Liver (tissue), 9 donors: ENCODE data around the gene DMD. TPM values are rescaled to one million over a fixed set of nuclear protein-coding genes. Genes with fewer than 3 reads are reported as not detected.

Source experiments
- DNase-seq: peaks from one replicate; pipeline ENCODE4 v3.0.0-alpha.2; 2017; ENCODE audit warnings: low spot score
- H3K27ac ChIP-seq, 2 donors: one replicate each; pipeline ENCODE4 v1.7.0; 2013; ENCODE audit warnings: inconsistent platforms in 2 of 2, low read length in 2 of 2, control low read depth in 1 of 2, low read depth in 1 of 2, mild to moderate bottlenecking in 1 of 2
- H3K27me3 ChIP-seq, 4 donors: one replicate each; pipeline versions ENCODE4 v1.6.1 to v1.7.0; 2013; ENCODE audit warnings: low read length in 3 of 4, inconsistent platforms in 1 of 4, mild to moderate bottlenecking in 1 of 4, moderate library complexity in 1 of 4; ENCODE audit not compliant: control insufficient read depth in 4 of 4, insufficient read depth in 4 of 4
- H3K36me3 ChIP-seq, 4 donors: one replicate each; pipeline versions ENCODE4 v1.6.1 to v1.7.0; 2013; ENCODE audit warnings: low read length in 3 of 4, mild to moderate bottlenecking in 3 of 4, low read depth in 1 of 4, moderate library complexity in 1 of 4; ENCODE audit not compliant: control insufficient read depth in 4 of 4, insufficient read depth in 3 of 4
- H3K4me1 ChIP-seq, 4 donors: one replicate each; pipeline versions ENCODE4 v1.6.1 to v1.7.0; 2013; ENCODE audit warnings: low read length in 3 of 4, mild to moderate bottlenecking in 3 of 4, moderate library complexity in 1 of 4; ENCODE audit not compliant: control insufficient read depth in 4 of 4, insufficient read depth in 4 of 4
- H3K4me3 ChIP-seq, 3 donors: one replicate each; pipeline versions ENCODE4 v1.6.1 to v1.7.0; 2013; ENCODE audit warnings: low read length in 3 of 3, control low read depth in 1 of 3, low read depth in 1 of 3, mild to moderate bottlenecking in 1 of 3
- H3K9ac ChIP-seq, 2 donors: one replicate each; pipeline ENCODE4 v1.7.0; 2013; ENCODE audit warnings: low read length in 2 of 2, mild to moderate bottlenecking in 2 of 2, moderate library complexity in 2 of 2, control low read depth in 1 of 2, low read depth in 1 of 2
- H3K9me3 ChIP-seq, 4 donors: one replicate each; pipeline versions ENCODE4 v1.6.1 to v1.7.0; 2013; ENCODE audit warnings: low read length in 3 of 4; ENCODE audit not compliant: control insufficient read depth in 4 of 4
- CTCF ChIP-seq: fragments of 150-350 bp; IDR thresholded peaks from 2 replicates; pipeline ENCODE4 v1.5.1; 2017; ENCODE audit warnings: improper control_type of control experiment, low read depth, low read length; ENCODE audit not compliant: missing input control
- EGR1 ChIP-seq, 2 donors: IDR thresholded peaks; 2 replicates each; pipeline ENCODE4 v1.6.1; 2016 to 2018; ENCODE audit warnings: antibody characterized with exemption in 2 of 2, low read depth in 2 of 2
- FOXA1 ChIP-seq: IDR thresholded peaks from 2 replicates; pipeline ENCODE4 v1.6.1; 2016; ENCODE audit warnings: antibody characterized with exemption
- FOXA2 ChIP-seq: IDR thresholded peaks from 2 replicates; pipeline ENCODE4 v1.6.1; 2016; ENCODE audit warnings: antibody characterized with exemption
- GABPA ChIP-seq, 2 donors: IDR thresholded peaks in 1 of 2; conservative IDR thresholded peaks in 1 of 2; 2 replicates each; pipeline ENCODE4 v1.6.1; 2016; ENCODE audit warnings: antibody characterized with exemption in 2 of 2, mild to moderate bottlenecking in 1 of 2, moderate library complexity in 1 of 2
- HNF4A ChIP-seq, 2 donors: conservative IDR thresholded peaks; 2 replicates each; pipeline ENCODE4 v1.6.1; 2016; ENCODE audit warnings: antibody characterized with exemption in 2 of 2, mild to moderate bottlenecking in 2 of 2
- HNF4G ChIP-seq: IDR thresholded peaks from 2 replicates; pipeline ENCODE4 v1.6.1; 2016; ENCODE audit warnings: antibody characterized with exemption
- JUND ChIP-seq, 2 donors: IDR thresholded peaks; 2 replicates each; pipeline ENCODE4 v1.6.1; 2016; ENCODE audit warnings: antibody characterized with exemption in 2 of 2
- MAX ChIP-seq: IDR thresholded peaks from 2 replicates; pipeline ENCODE4 v1.6.1; 2016; ENCODE audit warnings: antibody characterized with exemption
- NR2F2 ChIP-seq: IDR thresholded peaks from 2 replicates; pipeline ENCODE4 v1.6.1; 2016; ENCODE audit warnings: antibody characterized with exemption
- RAD21 ChIP-seq, 2 donors: IDR thresholded peaks; 2 replicates each; pipeline ENCODE4 v1.6.1; 2016; ENCODE audit warnings: antibody characterized with exemption in 2 of 2, mild to moderate bottlenecking in 2 of 2
- REST ChIP-seq: IDR thresholded peaks from 2 replicates; pipeline ENCODE4 v1.6.1; 2016; ENCODE audit warnings: antibody characterized with exemption, mild to moderate bottlenecking
- RXRA ChIP-seq, 2 donors: IDR thresholded peaks; 2 replicates each; pipeline ENCODE4 v1.6.1; 2017 to 2018; ENCODE audit warnings: antibody characterized with exemption in 2 of 2, mild to moderate bottlenecking in 1 of 2
- SP1 ChIP-seq: IDR thresholded peaks from 2 replicates; pipeline ENCODE4 v1.6.1; 2018; ENCODE audit warnings: antibody characterized with exemption, mild to moderate bottlenecking
- TAF1 ChIP-seq: conservative IDR thresholded peaks from 2 replicates; pipeline ENCODE4 v1.6.1; 2016; ENCODE audit warnings: antibody characterized with exemption, mild to moderate bottlenecking
- ZBTB33 ChIP-seq: IDR thresholded peaks from 2 replicates; pipeline ENCODE4 v1.6.1; 2016; ENCODE audit warnings: antibody characterized with exemption
- WGBS: extraction: QIAGEN DNeasy Blood & Tissue Kit; methylation state at CpG from one replicate; pipeline ENCODE4 v1.1.7; 2013; 5-methylcytosine and 5-hydroxymethylcytosine counted together
- polyA plus RNA-seq, 2 donors: library from polyadenylated mRNA; stranded (reverse) in 1 of 2; unstranded in 1 of 2; fragments of 200-250 nt in 1 of 2; fragments of >200 nt in 1 of 2; fragmentation: Nextera tagmentation in 1 of 2; extraction: Ambion mirVana in 1 of 2; gene quantifications; one replicate each; pipeline versions ENCODE4 v1.2.1 to v1.2.3, GENCODE V29; 2013 to 2015
- total RNA-seq, 2 donors: library from RNA; depleted of rRNA; stranded (reverse); fragments of >200 nt; gene quantifications; one replicate each; pipeline ENCODE4 v1.2.3, GENCODE V29; 2014
- TF ChIP-seq, protein P1 (sequence below): IDR thresholded peaks from 2 replicates; pipeline ENCODE4 v1.6.1; 2016; ENCODE audit warnings: antibody characterized with exemption
- donor health status: healthy.
- donor health status: healthy.
- donor health status: healthy.
- donor health status: healthy.
- donor health status: healthy.

The DMD gene
- total and polyA plus RNA-seq, 4 donors = 14.6 to 61.9 (median 23.9) TPM

- Histone ChIP-seq H3K4me1 (no peaks in the 10 kb centered on the region), H3K9me3 (no peaks in the 10 kb centered on the region), H3K36me3 (no peaks in the 10 kb centered on the region), H3K27me3 (no peaks in the 10 kb centered on the region), H3K4me3 (no peak overlapping the region), H3K9ac (no peak overlapping the region), H3K27ac (no peak overlapping the region)
- DNase-seq = no peak
- TF ChIP-seq MAX = no peak
- no peak for TF ChIP-seq JUND (IDR thresholded peaks at IDR 0.05)
- TF ChIP-seq EGR1 (IDR thresholded peaks at IDR 0.05; ENCODE audit: low read depth in 2 of 2) = no peak
- TF ChIP-seq CTCF = no peak
- no peak for TF ChIP-seq RAD21 (IDR thresholded peaks at IDR 0.05)
- no peak for TF ChIP-seq TAF1
- no peak for TF ChIP-seq NR2F2
- no peak for TF ChIP-seq FOXA1
- TF ChIP-seq REST = no peak
- TF ChIP-seq RXRA (IDR thresholded peaks at IDR 0.05) = no peak
- TF ChIP-seq, protein P1, sequence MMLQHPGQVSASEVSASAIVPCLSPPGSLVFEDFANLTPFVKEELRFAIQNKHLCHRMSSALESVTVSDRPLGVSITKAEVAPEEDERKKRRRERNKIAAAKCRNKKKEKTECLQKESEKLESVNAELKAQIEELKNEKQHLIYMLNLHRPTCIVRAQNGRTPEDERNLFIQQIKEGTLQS = no peak
- no peak for TF ChIP-seq ZBTB33
- TF ChIP-seq HNF4G = no peak
- no peak for TF ChIP-seq SP1
- TF ChIP-seq FOXA2 = no peak
- TF ChIP-seq HNF4A (conservative IDR thresholded peaks at IDR 0.05) = no peak
- TF ChIP-seq GABPA (IDR thresholded peaks at IDR 0.05 in 1 of 2, conservative IDR thresholded peaks at IDR 0.05 in 1 of 2) = no peak
- WGBS = 72% methylated on average over 9 of the region's 9 CpGs
These were observed 566.7 kb downstream of the DMD start for GRCh38 chrX:32644476-32645245.
